ENCODE data around the gene FMO3. TPM values are rescaled to one million over a fixed set of nuclear protein-coding genes. Genes with fewer than 3 reads are reported as not detected.

The FMO3 gene
- not detected in 2 replicates for total RNA-seq (2014; rRNA removed; shearing (Covaris generic))

- H3K36me3 ChIP-seq: no peaks in the 10 kb centered on the region
- no peaks in the 10 kb centered on the region for H3K9me3 ChIP-seq (replicated peaks)
- H3K27me3 ChIP-seq: no peaks in the 10 kb centered on the region
- no peaks in the 10 kb centered on the region for H3K4me1 ChIP-seq
- DNase-seq: no peak
- H3K4me3 ChIP-seq: no peak within 1 kb of the TSS
- no peak within 1 kb of the TSS for H3K27ac ChIP-seq
These were observed at the start of gene FMO3 for GRCh38 chr1:171090604-171091003. TSS of gene FMO3 (plus strand) at chr1:171090905. CDS start at chr1:171092659, 1,754 bp downstream.

- Histone ChIP-seq H3K4me3 (no peak overlapping the region), H3K4me1 (no peaks in the 10 kb centered on the region), H3K36me3 (no peaks in the 10 kb centered on the region), H3K27ac (no peak overlapping the region), H3K27me3 (no peaks in the 10 kb centered on the region), H3K9me3 (replicated peaks) (no peaks in the 10 kb centered on the region)
- no peak for DNase-seq
These were observed 42.7 kb upstream of the FMO3 start for GRCh38 chr1:171048014-171048413.

GRCh38 chr1:171052977-171053376 lies 37.7 kb upstream of the FMO3 start:
- H3K4me1 ChIP-seq: no peaks in the 10 kb centered on the region
- no peaks in the 10 kb centered on the region for H3K27me3 ChIP-seq
- no peaks in the 10 kb centered on the region for H3K9me3 ChIP-seq (replicated peaks)
- no peak for DNase-seq
- H3K36me3 ChIP-seq: no peaks in the 10 kb centered on the region
- H3K27ac ChIP-seq: no peak overlapping the region
- no peak overlapping the region for H3K4me3 ChIP-seq

GRCh38 chr1:171055966-171056643 lies 34.6 kb upstream of the FMO3 start:
- H3K4me3 ChIP-seq: no peak overlapping the region
- H3K27ac ChIP-seq: no peak overlapping the region
- peak; percentile 52 for DNase-seq
- no peaks in the 10 kb centered on the region for H3K36me3 ChIP-seq
- H3K4me1 ChIP-seq: no peaks in the 10 kb centered on the region
- H3K27me3 ChIP-seq: no peaks in the 10 kb centered on the region
- H3K9me3 ChIP-seq (replicated peaks): no peaks in the 10 kb centered on the region

GRCh38 chr1:171061425-171062143 lies 29.1 kb upstream of the FMO3 start:
- no peak for DNase-seq
- no peaks in the 10 kb centered on the region for H3K9me3 ChIP-seq (replicated peaks)
- no peaks in the 10 kb centered on the region for H3K36me3 ChIP-seq
- H3K27ac ChIP-seq: no peak overlapping the region
- H3K4me1 ChIP-seq: no peaks in the 10 kb centered on the region
- no peaks in the 10 kb centered on the region for H3K27me3 ChIP-seq
- no peak overlapping the region for H3K4me3 ChIP-seq

- DNase-seq: no peak
- no peaks in the 10 kb centered on the region for H3K4me1 ChIP-seq
- no peak overlapping the region for H3K4me3 ChIP-seq
- no peaks in the 10 kb centered on the region for H3K36me3 ChIP-seq
- H3K27ac ChIP-seq: no peak overlapping the region
- H3K9me3 ChIP-seq (replicated peaks): no peaks in the 10 kb centered on the region
- no peaks in the 10 kb centered on the region for H3K27me3 ChIP-seq
These were observed 27.8 kb upstream of the FMO3 start for GRCh38 chr1:171062902-171063301.

GRCh38 chr1:171075041-171075440 lies 15.7 kb upstream of the FMO3 start:
- H3K27ac ChIP-seq: no peak overlapping the region
- H3K36me3 ChIP-seq: no peaks in the 10 kb centered on the region
- no peaks in the 10 kb centered on the region for H3K9me3 ChIP-seq (replicated peaks)
- H3K27me3 ChIP-seq: no peaks in the 10 kb centered on the region
- H3K4me1 ChIP-seq: no peaks in the 10 kb centered on the region
- H3K4me3 ChIP-seq: no peak overlapping the region
- no peak for DNase-seq

GRCh38 chr1:171081314-171081753 lies 9.4 kb upstream of the FMO3 start:
- DNase-seq: peak in 1 of 2 experiments; percentile 12
- Histone ChIP-seq H3K36me3 (no peaks in the 10 kb centered on the region), H3K27ac (no peak overlapping the region), H3K27me3 (no peaks in the 10 kb centered on the region), H3K4me3 (no peak overlapping the region), H3K9me3 (replicated peaks) (no peaks in the 10 kb centered on the region), H3K4me1 (no peaks in the 10 kb centered on the region)

- Histone ChIP-seq H3K27ac (no peak overlapping the region), H3K4me3 (no peak overlapping the region), H3K36me3 (no peaks in the 10 kb centered on the region), H3K27me3 (no peaks in the 10 kb centered on the region), H3K4me1 (no peaks in the 10 kb centered on the region), H3K9me3 (replicated peaks) (no peaks in the 10 kb centered on the region)
- no peak for DNase-seq
These were observed 8.9 kb upstream of the FMO3 start for GRCh38 chr1:171081763-171082201.

- Histone ChIP-seq H3K4me3 (no peak overlapping the region), H3K36me3 (no peaks in the 10 kb centered on the region), H3K27me3 (no peaks in the 10 kb centered on the region), H3K27ac (no peak overlapping the region), H3K9me3 (replicated peaks) (no peaks in the 10 kb centered on the region), H3K4me1 (no peaks in the 10 kb centered on the region)
- no peak for DNase-seq
These were observed 8.1 kb upstream of the FMO3 start for GRCh38 chr1:171082606-171083005.

GRCh38 chr1:171083222-171083621 lies 7.5 kb upstream of the FMO3 start:
- Histone ChIP-seq H3K36me3 (no peaks in the 10 kb centered on the region), H3K27ac (no peak overlapping the region), H3K27me3 (no peaks in the 10 kb centered on the region), H3K4me3 (no peak overlapping the region), H3K4me1 (no peaks in the 10 kb centered on the region), H3K9me3 (replicated peaks) (no peaks in the 10 kb centered on the region)
- no peak for DNase-seq

- Histone ChIP-seq H3K27me3 (no peaks in the 10 kb centered on the region), H3K27ac (no peak overlapping the region), H3K9me3 (replicated peaks) (no peaks in the 10 kb centered on the region), H3K36me3 (no peaks in the 10 kb centered on the region), H3K4me1 (no peaks in the 10 kb centered on the region), H3K4me3 (no peak overlapping the region)
- DNase-seq: no peak
These were observed 6.6 kb upstream of the FMO3 start for GRCh38 chr1:171084091-171084490.

- Histone ChIP-seq H3K9me3 (replicated peaks) (no peaks in the 10 kb centered on the region), H3K36me3 (no peaks in the 10 kb centered on the region), H3K27me3 (no peaks in the 10 kb centered on the region), H3K4me3 (no peak overlapping the region), H3K27ac (no peak overlapping the region), H3K4me1 (no peaks in the 10 kb centered on the region)
- no peak for DNase-seq
These were observed 5.8 kb upstream of the FMO3 start for GRCh38 chr1:171084870-171085269.

GRCh38 chr1:171087896-171088295 lies 2.8 kb upstream of the FMO3 start:
- Histone ChIP-seq H3K27me3 (no peaks in the 10 kb centered on the region), H3K36me3 (no peaks in the 10 kb centered on the region), H3K9me3 (replicated peaks) (no peaks in the 10 kb centered on the region), H3K27ac (no peak overlapping the region), H3K4me3 (no peak overlapping the region), H3K4me1 (no peaks in the 10 kb centered on the region)
- DNase-seq: no peak

GRCh38 chr1:171103862-171104261 lies 13.2 kb downstream of the FMO3 start:
- no peak overlapping the region for H3K4me3 ChIP-seq
- no peak for DNase-seq
- no peak overlapping the region for H3K27ac ChIP-seq
- no peaks in the 10 kb centered on the region for H3K4me1 ChIP-seq
- no peaks in the 10 kb centered on the region for H3K9me3 ChIP-seq (replicated peaks)
- H3K36me3 ChIP-seq: no peaks in the 10 kb centered on the region
- no peaks in the 10 kb centered on the region for H3K27me3 ChIP-seq
